ENCODE results near the gene RDH8.

Gene RDH8

DNA sequence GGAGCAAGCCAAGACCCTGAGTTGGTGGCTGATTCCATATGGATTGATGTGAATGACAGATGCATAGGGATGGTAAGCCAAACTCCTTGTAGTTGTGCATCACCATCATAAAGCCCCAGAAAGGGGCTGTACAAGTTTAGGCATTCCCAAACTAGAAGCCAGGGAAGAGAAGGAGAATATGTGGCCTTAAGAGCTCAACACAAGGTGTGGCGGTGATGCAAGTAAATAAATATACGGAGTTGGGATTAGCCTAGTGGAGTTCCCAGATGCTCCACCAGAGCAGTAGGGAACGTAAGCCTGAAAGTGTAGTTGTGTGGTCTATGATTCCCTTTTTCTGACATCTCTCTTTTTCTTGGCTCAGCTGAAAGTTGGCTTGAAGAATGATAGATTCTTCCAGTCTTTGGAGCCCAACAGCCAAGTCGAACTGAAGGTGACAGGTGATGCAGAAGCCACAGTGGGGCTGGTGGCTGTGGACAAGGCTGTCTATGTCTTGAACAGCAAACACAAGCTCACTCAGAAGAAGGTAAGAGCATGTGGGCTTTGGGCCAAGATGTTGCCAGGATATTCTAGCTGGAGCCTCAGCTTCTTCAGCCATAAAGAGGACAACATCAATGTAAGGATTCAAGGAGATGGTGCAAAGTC, 30.1 kb downstream of the RDH8 start:
- no peak for DNase-seq

DNA sequence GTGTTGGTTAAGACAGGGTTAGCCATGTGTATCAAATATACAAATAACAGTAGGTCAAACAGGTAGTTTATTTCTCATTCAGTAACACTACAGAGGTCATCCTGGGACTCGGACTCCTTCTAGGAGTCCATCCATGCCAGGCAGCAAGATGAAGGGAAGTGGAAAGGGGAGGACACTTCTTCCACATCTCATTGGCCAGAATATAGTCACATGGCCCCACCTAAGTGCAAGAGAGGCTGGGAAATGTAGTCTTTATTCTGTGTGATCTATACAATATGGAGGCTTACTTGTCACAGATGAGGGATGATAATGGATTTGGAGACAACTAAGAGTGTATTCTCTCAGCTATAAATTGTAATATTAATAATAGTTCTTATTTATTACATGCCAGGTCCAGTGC, 31.1 kb downstream of the RDH8 start:
- DNase-seq, result peak in 2 of 3 donors; percentile 5

DNA sequence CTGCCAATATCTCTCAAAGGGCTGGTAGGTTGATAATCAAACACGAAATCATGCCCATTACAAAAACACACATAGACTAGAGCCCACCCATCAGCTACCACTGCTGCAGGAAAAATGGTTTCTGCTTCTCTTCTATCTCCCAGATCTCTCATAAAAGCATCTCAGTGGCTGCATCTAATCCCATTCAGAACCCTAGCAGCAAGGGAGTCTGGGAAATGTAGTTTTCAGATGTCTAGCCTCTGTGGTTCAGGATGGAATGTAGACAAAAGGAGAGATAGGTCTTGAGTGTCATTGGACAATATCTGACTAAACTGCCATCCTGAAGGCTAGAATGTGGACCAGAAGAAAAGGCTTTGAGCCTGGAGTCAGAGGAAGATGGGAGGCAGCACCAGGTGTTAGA, 32.1 kb downstream of the RDH8 start:
- no peak for DNase-seq

DNA sequence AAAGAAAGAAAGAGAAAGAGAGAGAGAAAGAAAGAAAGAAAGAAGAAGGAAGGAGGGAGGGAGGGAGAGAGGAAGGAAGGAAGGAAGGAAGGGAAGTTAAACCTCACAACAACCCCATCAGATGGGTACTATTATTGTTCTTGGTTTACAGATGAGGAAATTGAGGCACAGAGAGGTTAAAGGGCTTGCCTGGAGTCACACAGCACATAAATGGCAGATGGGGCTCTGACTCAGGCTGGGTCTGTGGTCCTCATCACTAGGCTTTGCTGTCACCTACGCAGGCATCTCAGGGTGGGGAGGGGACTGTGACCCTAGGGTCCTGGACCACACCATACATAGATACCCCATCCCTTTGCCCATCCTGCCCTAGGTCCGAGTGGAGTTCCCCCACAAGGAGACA, 36.3 kb downstream of the RDH8 start:
- no peak for DNase-seq

DNA sequence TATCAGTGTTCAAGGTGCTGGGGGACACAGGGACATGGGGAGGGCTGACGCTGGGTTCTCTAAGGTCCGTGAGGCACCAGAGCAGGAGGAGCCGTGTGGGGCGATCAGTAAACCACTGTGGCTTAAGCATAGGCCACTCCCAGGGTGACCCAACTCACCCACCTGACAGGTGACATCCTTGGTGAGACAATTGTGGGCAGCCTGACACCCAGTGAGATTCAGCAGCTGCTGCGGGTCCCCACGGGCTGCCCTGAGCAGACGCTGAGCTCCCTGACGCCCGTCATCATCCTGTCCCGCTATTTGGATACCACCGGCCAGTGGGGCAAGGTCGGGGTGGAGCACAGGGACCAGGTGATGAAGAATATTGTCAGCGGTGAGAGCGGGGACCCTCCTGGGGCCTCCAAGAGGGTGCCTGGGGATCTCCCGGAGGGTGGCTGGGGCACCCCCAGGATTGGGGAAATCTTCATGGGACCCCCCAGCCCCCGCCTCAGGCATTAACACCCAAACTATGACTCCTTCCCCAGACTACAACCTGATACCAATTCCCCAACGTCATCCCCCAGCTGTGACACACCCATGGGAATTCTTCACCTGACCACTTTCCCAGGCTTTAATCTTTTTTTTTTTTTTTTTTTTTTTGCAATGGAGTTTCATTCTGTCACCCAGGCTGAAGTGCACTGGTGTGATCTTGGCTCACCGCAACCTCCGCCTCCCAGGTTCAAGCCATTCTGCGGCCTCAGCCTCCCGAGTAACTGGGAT, 39.5 kb downstream of the RDH8 start:
- DNase-seq, result no peak

DNA sequence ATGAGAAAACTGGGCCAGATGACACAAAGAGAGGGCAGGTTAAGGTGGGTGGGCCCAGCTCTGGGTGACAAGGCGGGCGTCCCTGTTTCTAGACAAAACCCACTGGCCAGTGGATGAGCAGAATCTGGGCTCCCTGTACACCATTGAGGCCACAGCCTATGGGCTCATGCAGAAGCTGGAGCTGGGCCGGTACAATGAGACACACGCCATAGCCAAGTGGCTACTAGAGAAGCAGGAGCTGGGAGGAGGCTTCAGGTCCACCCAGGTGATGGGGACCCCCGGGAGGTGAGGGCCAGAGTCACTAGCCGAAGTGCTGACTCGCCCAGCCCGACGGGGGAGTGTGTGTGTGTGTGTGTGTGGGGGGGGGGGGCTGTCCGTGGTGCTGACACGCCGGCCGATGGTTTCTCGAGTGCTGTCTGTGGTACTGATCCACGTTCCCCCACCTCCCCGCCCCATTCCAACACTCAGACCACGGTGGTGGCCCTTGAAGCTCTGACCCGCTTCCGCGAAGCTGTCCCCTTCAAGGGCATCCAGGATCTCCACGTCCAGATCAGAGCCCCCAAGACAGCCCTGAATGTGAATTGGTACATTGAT, 48.5 kb downstream of the RDH8 start:
- DNase-seq, result no peak

DNA sequence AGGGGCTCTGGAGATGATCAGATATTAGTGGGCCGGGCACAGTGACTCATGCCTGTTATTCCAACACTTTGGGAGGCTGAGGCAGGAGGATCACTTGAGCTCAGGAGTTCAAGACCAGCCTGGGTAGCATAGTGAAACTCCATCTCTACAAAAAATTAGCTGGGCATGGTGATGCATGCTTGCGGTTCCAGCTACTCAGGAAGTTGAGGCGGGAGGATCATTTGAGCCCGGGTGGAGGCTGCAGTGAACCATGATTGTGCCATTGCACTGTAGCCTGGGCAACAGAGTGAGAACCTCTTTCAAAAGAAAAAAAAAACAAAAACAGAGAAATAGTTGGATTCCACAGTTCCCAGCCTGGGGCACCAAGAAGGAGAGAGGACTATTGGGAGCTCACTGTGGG, 54.9 kb downstream of the RDH8 start:
- no peak for DNase-seq

DNA sequence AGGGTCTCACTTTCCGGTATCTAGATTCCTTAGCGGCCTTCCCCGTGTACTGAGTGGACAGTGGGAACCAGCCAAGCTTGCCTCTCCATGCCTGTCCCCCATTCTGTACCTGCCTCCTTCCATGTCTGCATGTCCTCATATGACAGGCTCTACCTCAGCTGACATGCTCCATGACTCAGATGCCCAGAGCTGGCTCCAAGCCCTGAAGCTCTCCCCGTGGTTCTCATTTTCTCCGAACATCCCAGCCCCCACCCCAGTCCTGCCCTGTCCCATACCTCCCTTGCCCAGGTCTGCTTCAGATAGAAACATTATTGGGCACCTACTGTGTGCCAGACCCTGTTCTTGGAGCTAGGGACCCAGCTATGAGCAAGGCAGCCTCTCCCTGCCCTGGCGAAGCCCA, 55.8 kb downstream of the RDH8 start:
- DNase-seq, result no peak

DNA sequence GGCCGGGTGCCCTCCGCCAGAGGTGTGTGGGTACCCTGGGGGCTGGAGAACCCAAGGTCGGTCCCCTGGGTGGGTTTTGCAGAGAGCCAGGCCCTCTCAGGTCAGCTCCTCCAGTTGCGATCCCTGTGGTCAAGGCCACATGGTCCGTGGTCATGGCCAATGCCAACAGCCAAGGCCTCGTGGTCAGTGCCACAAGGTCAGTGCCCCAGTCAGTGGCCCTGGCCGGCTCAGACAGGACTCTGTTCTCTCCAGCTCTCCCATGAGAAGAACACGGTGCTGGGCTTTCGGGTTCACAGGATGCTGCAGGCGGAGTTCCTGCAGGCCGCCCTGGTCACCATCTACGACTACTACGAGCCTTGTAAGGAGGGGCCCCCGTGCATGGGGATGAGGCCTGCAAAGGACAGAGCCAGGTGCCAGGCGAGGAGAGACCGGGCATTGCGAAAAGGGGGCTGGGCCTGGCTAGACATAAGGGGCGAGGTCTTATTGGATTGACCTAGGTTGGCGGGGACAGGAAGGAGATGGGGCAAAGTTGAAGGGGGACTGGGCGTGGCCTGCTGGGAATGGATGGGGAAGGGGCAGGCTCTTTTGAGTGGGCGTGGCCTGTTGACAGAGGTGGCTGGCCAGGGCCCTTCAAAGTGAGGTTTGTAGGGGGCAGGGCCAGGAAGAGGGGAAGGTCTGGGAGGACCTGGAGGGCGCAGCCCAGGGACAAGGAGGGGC, 57.6 kb downstream of the RDH8 start:
- no peak for DNase-seq
